CD4-positive, alpha-beta T cell treated with Interleukin-1 beta for 1 hour (primary cell): Measurements from ENCODE around the gene ATXN1.

Experiments used
- DNase-seq, 2 donors: peaks; one replicate each; pipeline ENCODE4 v3.0.0-alpha.2; 2020 to 2022

Gene ATXN1

DNA sequence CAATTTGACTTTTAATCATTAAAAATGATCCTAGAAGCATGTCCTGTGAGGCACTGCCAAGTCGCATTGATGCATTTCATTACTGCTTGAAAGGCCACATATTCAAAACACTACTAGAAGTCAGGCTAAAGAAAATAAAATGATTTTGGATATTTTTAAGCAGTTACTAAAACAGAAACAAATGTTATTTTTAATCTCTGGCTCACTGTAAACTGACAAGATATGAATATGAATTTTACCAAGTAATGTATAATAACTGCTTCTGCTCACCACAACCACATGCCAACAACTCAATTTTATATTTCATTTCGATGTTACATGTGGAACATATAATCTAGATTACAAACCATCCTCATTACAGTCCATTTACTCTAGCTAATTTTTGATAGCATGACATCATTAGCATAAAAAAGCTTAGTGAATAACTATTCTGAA is 90.6 kb downstream of the ATXN1 start:
- no peak for DNase-seq

DNA sequence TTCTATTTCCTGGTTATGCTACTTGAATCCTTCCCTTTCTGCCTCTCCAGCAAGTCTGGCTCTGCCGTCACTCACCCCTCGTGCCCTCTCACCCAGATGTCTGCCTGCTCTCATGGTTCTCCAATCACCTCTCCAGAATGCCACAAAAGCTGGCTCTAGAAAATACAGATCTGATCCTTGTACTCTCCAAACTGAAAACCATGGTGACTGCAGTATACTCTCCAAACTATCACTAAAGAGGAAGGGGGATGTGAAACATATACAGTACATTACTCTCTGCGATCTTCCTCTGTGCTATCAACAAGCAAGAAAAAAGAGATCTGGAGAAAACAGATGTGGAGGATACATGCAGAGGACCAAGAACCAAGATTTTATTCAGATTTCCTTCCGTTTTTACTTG is 91.1 kb downstream of the ATXN1 start:
- no peak for DNase-seq

DNA sequence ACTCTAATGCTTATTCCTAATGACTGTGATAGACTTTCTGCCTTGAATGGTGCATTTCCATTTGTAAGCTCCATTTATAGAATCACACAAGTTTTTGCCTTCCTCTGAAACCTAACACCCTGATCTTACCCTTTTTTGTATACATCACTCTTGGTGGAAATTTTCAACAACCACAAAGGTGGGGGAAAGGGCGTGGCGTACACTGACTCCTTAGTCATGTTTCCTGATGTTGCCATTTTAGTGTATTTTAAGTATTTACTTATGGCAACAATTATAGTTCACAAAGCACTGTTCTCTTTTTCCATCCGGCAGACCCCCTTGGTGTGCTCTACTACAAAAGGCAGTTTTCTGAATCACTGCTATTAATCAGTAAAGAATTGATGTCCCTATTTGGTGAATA is 92.0 kb downstream of the ATXN1 start:
- DNase-seq: peak; percentile 42 to 70

DNA sequence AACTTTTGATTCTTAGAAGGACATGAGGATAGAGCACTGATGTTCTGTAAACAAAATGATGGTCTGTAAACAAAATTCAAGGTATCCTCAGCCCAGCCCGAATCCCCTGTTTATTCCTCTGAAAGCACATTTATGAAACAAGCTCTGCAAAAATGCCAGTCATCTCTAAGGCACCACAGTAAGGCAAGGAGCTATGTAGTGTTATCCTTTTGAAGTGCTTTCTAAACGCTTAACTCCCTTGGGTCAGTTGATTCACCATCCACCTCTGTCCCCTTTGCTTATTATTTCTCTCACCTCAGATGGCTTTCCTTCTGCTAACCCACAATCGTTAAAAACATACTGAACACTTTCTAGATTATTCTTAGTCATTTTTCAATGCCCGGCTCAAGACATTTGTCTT is 93.8 kb downstream of the ATXN1 start:
- no peak for DNase-seq

DNA sequence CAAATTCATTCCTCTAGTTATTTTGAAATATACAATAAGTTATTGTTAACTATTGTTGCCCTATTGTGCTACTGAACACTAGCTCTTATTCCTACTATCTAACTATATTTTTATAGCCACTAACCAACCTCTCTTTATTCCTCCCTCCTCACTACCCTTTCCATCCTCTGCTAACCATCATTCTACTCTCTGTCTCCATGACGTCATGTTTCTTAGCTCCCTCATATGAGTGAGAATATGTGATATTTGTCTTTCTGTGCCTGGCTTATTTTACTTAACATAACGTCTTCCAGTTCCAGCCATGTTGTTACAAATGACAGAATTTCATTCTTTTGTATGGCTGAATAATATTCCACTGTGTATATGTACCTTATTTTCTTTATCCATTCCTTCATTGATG is 95.3 kb downstream of the ATXN1 start:
- DNase-seq: no peak

DNA sequence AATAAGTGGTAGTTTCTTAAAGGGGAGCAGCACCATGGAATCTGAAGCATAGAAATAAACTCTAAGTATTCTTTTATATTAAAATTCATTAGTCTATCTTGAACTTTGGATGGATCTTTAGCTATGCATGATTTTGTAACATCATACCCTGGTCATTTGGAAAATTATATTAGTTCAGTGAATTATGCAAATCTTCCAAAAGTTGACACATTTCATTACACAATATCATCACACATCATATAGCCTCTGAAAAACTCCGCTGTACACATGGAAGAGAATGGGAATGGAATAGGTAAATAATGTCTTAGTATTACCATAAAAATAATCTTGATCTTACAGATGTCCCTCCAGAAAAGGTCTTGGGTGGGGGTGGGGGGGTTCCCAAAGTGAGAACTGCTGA is 96.1 kb downstream of the ATXN1 start:
- no peak for DNase-seq

DNA sequence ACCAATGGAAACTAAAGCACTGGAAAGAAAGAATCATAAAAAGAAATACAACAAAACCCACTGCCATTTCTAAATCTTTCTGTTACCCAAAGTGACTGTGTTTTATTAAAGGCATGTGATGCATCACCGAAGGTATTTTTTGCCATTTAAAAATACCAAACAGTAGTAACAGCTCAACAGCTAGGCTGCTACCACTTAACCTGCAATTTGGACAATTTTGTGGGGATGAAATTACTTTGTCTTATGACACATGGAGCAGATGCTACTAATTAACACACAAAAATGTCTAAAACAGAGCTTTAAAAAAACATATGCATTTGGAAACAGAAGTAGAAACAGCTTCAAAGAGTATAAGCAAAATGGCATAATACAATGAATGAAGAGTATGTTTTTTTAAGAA is 97.4 kb downstream of the ATXN1 start:
- no peak for DNase-seq

DNA sequence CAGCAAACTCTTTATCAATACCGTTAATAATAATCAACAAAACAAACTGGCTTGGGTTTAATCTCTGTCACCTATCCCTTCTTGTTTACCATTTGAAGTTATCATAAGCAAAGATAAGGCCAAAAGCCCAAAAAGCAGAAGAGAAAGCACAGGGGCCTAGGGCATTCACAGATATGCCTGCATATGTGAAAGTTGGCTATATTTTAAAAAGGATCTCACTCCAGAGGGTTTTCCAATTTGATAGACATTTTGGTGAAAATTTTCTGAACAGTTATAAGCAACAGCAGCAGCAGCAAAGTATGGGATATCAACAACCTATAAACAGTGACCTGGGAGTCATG is 101.1 kb downstream of the ATXN1 start:
- no peak for DNase-seq

DNA sequence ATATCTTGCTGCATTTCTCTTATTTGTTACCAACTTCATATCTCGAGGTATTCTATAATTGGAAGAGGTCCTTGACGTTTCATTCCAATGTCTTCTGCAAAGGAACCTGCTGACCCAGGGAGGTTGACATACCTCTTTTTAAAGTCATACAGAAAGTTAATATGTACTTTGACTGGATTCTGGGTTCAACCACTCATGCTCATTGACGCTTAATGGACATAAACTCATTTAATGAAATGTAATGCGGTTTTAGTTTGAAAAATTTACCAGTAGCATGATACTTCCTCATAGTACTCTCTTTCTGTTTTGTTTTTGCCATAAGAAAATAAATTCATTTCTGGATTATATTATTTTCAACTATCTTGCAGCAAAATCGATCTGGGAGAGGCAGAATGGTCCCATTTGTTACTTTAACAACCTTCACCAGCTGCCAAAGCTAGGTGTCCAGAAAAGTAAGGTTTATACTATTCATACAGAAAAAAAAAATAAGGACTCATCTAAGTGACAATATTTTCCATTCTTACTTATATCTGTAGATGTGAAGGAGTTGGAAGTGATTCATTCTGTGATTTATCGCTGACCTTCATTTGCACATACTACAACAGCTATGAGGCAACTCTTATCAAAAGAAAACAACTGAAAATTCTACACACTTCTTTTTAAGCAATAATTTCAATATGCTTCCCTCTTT is 101.6 kb downstream of the ATXN1 start:
- no peak for DNase-seq

DNA sequence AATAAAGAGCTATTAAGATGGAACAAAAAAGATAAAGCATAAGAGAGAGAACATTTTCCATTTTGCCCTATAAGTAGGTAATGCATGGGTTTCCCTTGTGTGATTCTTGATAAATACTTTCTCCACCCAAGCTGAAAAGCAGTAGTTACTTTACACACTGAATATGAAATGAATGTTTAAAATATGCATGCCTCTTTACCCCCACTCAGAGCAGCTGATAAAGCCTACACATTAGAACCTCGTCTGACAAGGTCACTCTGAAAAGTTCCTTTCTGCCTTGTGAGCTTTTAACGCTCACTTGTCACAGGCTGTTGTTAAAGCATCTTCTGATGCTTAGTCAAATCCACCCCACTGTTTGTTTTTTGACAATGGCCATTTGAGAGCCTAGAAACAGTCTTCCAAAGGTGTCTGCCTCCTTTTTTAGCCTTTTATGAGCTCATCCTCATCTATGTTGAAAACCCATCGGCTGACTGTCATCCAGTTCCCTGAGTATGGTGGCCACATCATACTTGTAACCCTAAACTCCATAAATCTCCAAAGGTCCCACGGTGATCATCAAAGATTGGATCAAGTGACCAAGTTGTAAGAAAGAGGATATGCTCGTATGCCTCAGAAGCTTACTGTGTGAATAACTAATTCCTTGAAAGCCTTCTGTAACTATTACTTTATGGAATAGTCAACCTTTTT is 102.8 kb downstream of the ATXN1 start:
- DNase-seq: no peak

DNA sequence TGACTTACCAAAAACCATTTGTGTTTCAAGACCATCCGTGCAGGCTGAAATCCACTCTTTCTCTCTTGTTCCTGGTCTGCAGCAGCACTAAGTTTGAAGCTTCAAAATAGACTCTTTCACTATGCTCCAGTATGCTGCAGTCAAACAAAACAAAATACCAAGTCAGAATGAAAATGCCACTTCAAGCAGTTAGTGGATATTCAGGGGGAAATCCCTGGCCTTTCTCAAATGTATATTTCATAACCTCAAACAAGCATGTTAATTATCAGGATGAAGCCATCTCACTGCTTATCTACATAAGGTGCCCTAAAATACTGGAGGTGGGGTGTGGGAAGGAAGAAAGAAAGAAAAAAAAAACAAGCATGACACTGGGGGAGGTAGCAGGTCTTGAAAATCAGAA is 103.5 kb downstream of the ATXN1 start:
- DNase-seq: peak in 1 of 2 donors; percentile 42

DNA sequence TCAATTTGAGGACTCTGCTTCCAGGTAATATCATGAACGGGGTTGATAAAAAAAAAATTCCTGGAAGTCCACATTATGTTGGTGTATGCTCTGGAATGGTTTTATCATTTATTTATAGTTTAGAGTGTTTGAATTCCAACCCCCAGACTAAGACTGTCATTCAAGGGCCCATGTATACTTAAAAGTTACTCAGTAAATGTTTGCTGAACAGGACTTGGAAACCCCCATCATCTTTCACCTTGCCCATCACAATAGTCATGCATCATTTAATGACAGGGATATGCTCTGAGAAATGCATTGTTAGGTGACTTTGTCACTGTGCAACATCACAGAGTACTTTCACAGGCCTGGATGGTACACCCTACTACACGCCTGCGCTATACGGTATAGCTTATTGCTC is 104.8 kb downstream of the ATXN1 start:
- no peak for DNase-seq

DNA sequence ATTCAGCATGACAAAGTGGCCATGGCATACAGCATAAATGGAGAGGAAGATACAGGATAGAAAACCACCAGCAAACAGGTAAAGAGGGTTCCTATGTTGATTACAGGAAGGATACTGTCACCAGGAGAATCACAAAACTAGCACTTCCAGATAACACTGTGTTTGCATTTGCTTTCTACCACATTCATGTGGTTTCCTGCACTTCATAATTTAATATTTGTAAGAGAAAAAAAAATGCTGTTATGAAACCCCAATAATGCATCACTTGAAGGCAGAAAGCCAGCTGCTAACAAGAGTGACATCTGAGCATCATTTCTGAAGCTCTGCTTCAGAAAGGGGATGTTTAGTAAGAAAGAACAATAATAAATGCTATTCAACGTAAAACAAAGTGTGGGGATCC is 106.6 kb downstream of the ATXN1 start:
- peak in 1 of 2 donors; percentile 55 for DNase-seq

DNA sequence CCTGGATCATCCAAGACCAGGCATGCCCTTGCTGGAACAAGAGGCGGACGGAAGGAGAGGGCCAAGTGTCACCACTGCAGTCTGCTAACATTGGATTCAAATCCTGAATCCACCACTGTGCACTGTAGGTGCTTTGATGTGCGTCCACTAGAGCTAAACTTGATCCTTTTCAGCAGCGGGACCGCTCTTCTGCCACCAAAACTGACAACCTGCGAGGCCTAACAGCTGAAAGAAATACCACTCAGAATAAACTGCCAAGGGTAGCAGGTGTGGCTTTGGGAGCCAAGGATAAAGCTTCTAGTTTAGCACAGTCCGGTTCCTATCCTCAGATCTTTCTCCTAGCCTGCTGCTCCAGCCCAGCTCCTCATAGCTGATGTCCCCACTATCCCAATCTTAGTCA is 108.0 kb downstream of the ATXN1 start:
- DNase-seq: no peak

DNA sequence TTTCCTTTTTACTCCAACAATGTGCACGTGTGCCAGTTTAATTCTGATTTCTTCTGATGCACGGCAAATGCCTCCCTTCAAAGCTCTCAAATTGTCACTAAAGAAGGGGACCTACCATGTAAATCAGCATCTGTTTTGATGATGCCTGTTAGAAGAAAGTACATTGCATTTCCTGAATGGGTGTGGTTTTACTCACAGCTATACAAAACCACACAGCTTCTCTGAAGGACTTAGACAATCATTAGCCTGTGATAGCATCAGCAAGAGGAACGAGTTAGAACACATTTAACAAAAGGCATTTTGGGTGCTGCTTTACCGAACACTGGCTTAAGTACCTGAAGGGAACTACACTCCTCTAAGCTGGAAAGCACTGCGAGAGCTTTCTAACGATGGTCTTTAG is 109.4 kb downstream of the ATXN1 start:
- peak in 1 of 2 donors; percentile 65 for DNase-seq

DNA sequence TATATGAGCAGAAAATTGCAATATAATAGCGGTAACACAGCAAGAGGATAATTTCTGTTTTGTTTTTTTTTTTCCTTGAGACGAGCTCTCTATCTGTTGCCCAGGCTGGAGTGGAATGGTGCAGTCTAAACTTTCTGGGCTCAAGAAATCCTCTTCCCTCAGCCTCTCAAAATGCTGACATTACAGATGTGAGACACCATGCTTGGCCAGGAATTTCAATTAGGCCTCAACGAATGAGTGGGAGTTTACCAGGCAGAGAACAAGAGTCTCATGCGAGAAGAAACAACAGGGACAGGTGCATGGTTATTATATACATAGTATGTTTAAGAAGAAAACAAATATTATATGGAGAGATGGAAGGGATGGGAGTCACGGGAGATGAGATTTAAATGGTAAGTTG is 111.4 kb downstream of the ATXN1 start:
- no peak for DNase-seq

DNA sequence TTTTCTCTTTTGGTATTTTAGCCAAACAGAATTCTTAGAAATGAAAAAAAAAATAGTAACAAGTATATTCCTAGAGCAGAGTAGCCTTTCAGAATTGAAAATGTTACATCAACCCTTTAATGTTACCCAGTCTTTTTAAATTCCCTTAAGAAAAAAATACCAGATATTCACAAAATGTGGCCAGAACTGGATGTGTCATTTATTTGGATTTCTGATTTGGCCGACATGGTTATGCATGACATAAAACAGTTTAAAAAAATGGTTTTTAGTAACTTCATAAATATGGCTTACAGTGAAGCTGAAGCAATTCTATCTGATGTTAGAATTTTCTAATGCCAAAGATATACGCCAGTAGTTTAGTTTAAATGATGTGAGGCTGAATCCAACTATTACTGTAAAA is 112.0 kb downstream of the ATXN1 start:
- no peak for DNase-seq

DNA sequence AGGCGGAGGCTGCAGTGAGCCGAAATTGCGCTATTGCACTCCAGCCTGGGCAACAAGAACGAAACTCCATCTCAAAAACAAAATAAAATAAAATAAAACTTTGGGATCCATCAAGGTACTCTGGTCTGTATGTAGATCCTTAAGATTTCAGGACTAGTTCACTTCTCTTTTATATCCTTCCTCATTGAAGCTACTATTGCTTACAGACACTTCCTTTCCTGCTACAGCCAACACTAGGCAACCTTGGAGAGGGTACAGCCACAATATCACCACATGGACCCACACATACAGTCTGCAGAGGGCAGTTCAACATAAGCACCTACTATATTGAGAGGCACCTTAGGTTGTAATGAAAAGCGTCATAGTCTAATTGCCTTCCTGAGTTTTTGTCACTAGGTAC is 113.3 kb downstream of the ATXN1 start:
- no peak for DNase-seq

DNA sequence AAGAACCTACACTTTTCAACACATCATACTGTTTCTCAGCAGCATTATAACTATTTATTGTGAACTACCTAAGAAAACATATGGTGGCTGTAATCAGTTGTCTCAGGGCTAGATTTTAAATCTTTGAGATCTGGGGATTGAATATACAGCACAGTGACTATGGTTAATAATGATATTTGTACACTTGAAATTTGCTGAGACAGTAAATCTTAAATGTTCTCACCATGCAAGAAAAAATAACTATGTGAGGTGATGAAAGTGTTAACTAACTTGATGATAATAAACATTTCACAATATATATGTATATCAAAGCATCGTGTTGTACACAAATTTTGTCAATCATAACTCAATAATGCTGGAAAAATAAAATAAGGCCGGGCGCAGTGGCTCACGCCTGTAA is 113.8 kb downstream of the ATXN1 start:
- no peak for DNase-seq

DNA sequence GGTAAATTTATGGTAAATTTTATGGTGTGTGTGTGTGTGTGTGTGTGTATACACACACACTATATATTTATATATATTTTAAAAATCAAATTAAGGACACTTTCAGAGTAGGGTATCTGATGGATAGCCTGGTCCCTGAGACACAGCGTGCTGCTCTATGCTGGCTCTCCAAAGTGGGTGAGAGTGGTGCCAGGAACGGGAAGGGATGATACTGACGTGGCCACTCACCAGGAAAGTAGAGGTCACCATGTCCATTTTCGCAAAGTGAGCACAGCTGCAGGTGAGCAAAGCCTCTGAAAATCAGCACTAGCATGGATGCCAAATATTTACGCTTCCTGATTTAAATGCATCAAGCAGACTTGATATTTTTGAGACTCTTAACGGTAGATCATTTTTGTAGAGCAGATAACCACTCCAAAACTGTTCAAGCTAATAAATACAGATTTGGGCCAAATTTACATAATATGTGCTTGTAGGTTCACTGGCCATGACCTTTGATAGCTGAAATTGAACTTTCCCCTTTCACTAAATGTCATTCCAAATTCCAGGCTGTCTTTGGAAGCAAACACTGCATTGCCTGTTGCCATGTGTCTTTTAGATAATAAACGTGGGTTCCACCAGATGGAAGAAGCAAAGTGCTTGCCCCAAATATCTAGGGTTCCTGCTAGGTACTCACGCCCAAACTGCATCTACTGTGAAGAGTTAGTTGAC is 116.6 kb downstream of the ATXN1 start:
- no peak for DNase-seq

DNA sequence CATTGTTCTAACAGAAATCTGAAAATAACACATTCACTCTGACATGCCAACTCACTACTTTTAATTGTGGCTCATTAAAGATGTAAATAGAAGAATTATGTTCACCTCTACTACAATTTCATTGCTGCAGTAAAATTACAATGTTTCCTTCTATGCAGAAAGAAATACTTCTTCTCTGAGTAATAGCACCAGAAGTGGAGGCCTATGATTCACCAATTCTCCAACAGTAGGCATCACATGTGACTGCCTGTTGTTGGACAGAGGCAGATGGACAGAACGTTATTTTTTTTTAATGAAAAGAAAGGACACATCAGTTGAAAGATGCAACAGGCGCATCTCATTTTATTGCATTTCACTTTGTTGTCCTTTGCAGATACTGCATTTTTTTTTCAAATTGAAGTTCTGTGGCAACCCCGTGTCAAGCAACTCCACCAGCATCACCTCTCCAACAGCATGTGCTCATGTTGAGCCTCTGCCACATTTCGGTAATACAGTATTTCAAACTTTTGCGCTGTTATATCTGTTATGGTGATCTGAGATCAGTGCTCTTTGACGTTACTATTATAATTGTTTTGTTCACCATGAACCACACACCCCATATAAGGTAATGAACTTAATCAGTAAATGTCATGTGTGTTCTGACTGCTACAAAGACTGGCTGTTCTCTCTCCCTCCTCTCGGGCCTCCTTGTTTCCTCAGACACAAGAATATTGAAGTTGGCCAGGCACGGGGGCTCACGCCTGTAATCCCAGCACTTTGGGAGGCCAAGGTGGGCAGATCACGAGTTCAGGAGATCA is 121.4 kb downstream of the ATXN1 start:
- DNase-seq: no peak

DNA sequence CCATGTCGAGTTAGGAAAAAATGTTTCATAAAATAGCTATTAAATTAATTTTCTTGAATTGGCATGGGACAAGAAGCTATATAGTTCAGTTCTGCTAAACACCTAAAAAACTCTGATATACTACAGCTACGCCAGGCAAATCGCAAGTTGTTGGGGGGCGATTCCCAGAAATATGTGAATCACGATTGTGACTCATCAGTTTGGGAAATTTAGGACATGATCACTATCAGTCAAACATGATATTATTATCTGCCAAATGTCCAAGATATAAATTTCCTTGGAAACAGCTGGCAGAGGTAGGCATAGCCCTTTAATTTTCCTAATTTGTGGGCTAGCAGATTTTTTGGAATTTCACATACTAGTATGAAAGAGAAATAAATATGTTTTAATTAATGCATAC is 123.6 kb downstream of the ATXN1 start:
- no peak for DNase-seq

DNA sequence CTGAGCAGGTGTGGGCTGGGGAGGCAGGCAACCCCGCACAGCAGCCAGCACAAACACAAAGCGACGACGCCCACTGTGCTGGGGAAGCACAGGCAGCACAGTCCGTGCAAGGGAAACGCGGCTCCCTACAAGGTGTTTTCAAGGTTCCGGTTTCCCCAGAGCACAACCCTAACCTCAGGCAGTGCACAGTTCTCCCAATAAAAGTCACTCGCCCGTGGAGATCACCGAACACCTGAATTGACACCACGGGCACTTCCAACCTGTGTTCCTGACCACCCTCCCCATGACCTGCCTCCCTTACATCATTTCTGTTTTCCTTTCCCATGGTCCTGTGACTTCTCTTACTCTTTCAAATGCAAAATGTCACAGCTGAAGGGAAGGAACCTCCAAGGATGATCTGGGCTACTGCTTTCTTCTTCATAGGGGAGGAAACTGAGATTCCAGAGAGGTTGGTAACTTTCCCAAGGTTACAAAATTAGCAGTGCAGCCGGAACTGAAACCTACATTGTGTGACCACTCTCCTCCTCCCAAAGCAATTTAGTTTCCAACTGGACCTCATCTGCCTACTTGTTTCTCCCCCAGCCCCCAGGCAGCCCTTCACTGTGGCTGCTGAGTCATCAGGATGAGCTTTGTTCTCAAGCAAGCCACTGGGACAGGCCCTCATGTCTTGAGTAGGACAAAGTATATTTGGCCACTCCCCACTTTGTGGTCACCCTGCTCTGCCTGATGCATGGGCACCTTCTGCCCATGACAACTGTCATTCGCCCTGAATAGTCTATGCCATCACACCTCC is 125.3 kb downstream of the ATXN1 start:
- peak in 1 of 2 donors; percentile 4 for DNase-seq
